GM19324 (cell line): ENCODE measurements around the gene SOX18.
"Not testable (repeated sequence)": the region's sequence is repeated elsewhere in the genome, so short reads cannot be mapped to it uniquely, and the experiment has no call there.

Source experiments
- ATAC-seq: cut with Tn5 transposase; IDR thresholded peaks from one replicate; pipeline ENCODE4 v1.9.1; 2021; ENCODE audit warnings: mild to moderate bottlenecking, moderate library complexity; ENCODE audit not compliant: unreplicated experiment, low FRiP score

Gene SOX18

DNA sequence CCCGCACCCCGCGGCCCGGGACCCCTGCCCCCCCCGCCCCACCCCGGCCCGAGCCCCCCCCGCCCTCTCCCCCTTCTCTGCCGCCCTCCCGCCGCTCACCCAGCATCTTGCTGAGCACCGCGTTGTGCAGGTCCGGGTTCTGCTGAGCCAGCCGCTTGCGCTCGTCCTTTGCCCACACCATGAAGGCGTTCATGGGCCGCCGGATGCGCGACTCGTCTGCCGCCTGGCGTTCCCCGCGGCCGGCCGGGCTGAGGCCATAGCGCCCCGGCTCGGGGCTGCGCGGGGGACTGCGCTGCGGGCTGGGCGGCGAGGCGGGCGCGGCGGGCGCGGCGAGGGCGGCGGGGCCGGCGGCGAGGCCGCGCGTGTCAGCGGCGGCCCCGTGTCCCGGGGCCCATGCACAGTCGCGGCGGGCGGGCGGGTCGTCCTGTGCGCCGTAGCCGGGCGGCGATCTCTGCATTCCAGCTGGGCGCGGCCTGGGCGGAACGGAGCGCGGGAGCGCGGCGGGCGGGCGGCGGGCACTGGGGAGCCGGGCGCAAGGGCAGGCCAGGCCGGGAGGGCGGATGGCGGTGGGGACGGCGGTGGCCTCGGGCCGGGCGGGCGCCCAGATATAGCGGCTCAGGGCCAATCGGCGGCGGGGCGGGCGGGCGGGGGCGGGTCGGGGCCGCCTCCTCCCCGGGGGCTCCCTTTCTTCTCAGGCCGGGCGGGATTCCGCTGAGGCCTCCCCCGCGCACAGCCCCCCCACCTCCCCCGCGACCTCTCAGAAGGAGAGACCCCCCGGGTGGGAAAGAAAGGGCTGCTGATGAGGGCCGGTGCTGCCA lies at the start of gene SOX18:
TSS of gene SOX18 (minus strand) at position 580 of the 818 bp plus-strand sequence. CDS start at position 457, 123 bp downstream.
- ATAC-seq: no peak

GRCh38 chr20:64098471-64099013 lies 49.1 kb upstream of the SOX18 start:
- no peak for ATAC-seq

- ATAC-seq: no peak
These were observed 47.1 kb upstream of the SOX18 start for GRCh38 chr20:64096535-64096934.

GRCh38 chr20:64095927-64096326 lies 46.5 kb upstream of the SOX18 start:
- no peak for ATAC-seq

- no peak for ATAC-seq
These were observed 46.0 kb upstream of the SOX18 start for GRCh38 chr20:64095455-64095854.

DNA sequence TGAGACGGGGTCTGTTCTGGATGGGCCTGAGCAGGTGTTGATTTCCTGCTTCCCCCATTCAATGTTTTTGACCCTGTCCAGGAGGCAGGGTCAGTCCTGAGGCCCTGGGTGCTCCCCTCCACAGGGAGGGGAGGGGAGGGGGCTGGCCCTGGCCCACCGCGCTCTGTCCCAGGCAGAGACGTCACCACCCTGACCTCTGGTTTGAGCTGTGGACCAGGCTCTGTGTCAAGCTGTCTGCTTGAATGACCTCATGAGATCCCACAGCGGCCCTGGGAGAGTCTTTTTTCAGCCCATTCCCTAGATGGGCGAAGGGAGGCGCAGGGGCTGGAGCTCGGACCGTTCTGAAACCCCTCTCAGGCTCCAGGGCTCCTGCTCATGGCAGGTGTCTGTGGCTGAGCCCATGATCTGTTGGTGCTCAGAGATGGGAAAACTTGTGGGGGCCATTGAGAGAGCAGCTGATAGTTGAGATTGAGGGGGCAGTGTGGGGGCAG lies 43.6 kb upstream of the SOX18 start:
- no peak for ATAC-seq

GRCh38 chr20:64092258-64093012 lies 43.0 kb upstream of the SOX18 start:
- no peak for ATAC-seq

DNA sequence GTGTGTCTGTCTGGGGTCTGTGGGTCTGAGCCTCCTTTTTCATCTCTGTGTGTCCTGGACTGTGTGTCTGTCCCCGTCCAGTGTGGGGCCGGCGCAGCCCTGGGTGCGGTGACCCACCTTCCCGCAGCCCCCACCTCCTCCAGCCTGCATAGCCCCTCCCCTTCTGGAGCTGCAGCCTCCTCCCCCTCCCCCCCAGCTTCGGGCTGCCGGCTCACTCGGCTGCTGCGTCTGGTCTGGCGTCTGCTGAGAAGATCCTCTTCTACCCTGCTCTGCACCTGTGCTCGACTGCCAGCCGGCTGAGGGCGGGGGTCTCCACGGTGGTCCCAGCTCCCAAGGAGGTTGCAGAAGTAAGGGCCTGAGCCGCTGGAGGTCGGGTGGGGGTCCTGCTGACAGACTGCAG lies 42.3 kb upstream of the SOX18 start:
- ATAC-seq: no peak

DNA sequence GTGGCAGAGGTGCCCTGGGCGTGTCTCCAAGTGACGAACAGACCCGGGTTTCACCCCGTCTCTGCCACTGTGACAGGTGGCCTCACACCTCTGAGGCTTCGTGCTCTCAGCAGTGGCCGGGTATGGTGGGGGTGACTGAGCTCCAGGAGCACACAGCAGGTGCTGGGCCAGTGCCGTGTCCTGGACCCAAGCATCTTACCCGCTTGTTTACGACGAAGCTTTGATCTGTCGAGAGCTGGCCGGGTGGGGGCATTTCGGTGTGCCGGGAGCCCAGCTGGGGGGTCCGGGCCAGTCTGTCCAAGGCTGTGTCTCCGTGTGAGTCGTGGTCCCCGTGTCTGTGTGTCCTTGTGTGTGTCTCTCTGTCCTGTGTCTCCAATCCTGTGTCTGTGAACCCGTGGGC lies 41.9 kb upstream of the SOX18 start:
- ATAC-seq: no peak

DNA sequence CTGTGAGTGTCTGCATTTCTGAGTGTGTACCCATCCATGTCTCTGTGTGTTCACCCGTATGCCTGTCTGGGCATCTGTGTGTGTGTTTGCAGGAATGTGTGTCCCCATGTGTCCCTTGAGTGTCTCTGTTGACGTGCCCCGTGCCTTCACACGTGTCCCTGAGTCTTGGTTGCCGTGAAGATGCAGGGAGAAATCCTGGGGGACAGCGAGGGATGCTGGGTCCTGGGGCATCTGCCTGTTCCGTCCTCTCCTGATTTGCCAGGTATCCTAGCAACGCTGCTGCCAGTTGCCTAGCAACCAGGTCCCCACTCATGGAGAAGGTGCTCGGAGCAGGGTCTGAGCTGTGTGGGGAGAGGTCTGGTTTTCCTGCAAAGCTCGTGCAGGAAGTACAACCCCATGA lies 40.7 kb upstream of the SOX18 start:
- ATAC-seq: no peak

DNA sequence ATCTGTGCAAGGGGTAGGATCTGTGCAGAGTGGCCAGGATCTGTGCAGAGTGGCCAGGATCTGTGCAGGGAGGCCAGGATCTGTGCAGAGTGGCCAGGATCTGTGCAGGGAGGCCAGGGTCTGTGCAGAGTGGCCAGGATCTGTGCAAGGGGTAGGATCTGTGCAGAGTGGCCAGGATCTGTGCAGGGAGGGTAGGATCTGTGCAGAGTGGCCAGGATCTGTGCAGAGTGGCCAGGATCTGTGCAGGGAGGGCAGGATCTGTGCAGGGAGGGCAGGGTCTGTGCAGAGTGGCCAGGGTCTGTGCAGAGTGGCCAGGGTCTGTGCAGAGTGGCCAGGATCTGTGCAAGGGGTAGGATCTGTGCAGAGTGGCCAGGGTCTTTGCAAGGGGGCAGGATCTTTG lies 39.1 kb upstream of the SOX18 start:
- not testable (repeated sequence) for ATAC-seq

GRCh38 chr20:64087226-64087825 lies 37.9 kb upstream of the SOX18 start:
- not testable (repeated sequence) for ATAC-seq

GRCh38 chr20:64086801-64087200 lies 37.4 kb upstream of the SOX18 start:
- ATAC-seq: no peak

GRCh38 chr20:64084685-64085152 lies 35.3 kb upstream of the SOX18 start:
- no peak for ATAC-seq

DNA sequence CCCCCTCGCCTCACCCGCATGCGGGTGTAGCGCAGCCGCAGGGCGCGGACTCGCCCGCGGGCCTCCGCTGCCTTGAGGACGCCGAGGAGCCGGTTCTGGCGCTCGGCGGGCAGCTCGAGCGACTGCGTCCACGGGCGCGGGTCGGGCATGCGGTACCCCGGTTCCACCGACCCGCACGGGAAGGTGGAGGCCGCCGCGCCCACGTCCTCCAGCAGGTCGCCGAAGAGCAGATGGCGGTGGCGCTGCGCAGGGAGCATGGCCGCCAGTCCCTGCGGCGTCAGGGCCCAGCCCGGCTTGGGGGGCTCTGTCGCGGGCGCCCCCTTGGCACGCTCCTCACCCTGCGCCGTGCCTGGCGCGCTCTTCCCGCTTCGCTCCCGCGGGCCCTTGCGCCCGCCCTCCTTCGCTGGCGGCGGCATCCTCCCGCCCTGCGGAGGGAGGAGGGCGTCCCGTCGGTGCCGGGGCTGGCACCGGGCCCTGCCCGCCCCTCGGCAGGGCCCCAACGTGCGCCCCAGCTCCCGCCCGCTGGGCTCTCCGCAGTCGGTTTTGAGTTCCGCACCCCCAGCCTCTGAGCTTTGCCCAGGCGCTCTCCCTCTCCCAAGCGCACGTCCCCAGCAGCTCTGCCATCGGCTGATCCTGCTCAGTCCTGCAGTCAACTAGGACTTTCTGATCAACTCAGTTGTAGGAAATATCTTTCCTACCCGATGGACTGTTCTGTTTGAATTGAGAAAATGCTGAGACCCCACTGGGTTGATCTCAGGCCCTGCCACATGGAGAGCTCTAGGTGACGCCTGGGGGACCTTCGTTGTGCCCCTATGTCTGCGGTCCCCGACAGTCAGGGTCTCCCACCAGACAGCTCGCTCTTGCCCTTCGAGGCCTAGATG lies 34.6 kb upstream of the SOX18 start, which contains the start of gene LKAAEAR1:
TSS of gene LKAAEAR1 (minus strand) at position 595 of the 881 bp plus-strand sequence. CDS start at position 416, 179 bp downstream.
- no peak for ATAC-seq

GRCh38 chr20:64083378-64083803 lies 34.0 kb upstream of the SOX18 start:
- no peak for ATAC-seq

DNA sequence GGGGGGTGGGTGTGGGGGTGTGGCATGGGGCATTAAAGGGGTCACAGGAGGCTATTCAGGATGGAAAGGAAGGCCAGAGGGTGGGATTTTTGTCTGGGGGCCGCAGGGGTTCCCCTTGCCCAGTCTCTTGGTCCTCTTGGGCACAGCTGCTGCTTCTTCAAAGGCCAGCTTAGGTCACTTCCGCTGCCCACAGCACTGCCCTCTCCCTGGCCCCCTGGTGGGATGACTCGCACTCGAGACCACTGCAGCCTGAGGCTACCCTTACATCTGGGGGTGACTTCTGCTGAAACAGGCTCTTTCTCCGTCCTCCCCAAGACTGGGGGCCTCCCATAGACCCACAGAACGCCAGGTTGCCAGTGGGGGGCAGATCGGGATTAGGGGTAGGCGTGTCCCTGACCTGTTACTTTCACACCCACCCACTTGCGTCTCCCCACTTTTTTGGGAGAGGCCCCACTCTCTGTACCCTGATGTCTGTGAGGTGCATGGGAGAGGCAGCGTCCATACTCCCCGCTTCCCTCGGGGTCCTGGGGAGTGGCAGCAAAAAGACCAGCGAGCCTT lies 33.5 kb upstream of the SOX18 start:
- ATAC-seq: no peak

DNA sequence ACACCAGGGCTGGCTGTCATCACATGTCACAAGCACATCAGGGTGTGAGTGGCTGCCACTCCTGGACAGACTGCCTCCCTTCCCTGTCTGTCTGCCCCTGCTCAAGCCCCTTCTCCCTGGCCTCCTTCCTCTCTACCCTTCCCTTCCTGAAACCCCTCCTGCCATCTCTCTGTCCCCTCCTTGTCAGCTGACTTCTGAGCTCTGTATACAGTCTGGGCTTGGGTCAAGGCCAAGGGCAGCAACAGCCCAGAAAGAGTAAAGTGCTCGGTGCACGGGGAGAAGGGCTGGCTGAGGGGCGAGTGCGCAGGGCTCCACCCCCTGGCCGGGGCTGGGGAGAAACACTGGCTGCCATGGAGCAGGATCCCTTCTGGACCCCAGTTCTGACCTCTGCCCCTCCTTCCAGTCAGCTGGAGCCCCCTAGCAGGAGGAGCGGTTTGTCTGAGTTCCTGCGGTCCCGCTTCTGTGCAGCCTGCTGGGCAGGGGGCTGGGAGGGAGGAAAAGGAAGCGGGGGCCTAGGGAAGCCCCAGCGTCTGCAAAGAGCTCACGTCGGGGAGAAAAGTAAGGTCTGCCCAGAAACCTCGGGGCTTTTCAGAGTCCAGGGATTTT lies 32.8 kb upstream of the SOX18 start:
- no peak for ATAC-seq

GRCh38 chr20:64081624-64081964 lies 32.2 kb upstream of the SOX18 start:
- no peak for ATAC-seq
